ENCODE measurements around the gene WDFY3.

The WDFY3 gene

GRCh38 chr4:84661191-84661939, 305.1 kb downstream of the WDFY3 start:
- no peak for DNase-seq

GRCh38 chr4:84660606-84661005, 305.9 kb downstream of the WDFY3 start:
- no peak for DNase-seq

- no peak for DNase-seq
Observed at GRCh38 chr4:84652478-84652877, 314.0 kb downstream of the WDFY3 start.

- peak; percentile 3 to 69 for DNase-seq
Observed at GRCh38 chr4:84651499-84651898, 315.0 kb downstream of the WDFY3 start.

- no peak for DNase-seq
Observed at GRCh38 chr4:84648863-84649647, 317.4 kb downstream of the WDFY3 start.

- DNase-seq = no peak
Observed at GRCh38 chr4:84648178-84648577, 318.3 kb downstream of the WDFY3 start.

GRCh38 chr4:84647312-84647884, 319.1 kb downstream of the WDFY3 start:
- DNase-seq = no peak

GRCh38 chr4:84644087-84644486, 322.4 kb downstream of the WDFY3 start:
- no peak for DNase-seq

GRCh38 chr4:84639145-84639544, 327.3 kb downstream of the WDFY3 start:
- DNase-seq = no peak

GRCh38 chr4:84638092-84638491, 328.4 kb downstream of the WDFY3 start:
- DNase-seq = no peak

- DNase-seq = no peak
Observed at GRCh38 chr4:84634961-84635360, 331.5 kb downstream of the WDFY3 start.

GRCh38 chr4:84632092-84632491, 334.4 kb downstream of the WDFY3 start:
- no peak for DNase-seq

GRCh38 chr4:84631573-84631972, 334.9 kb downstream of the WDFY3 start:
- DNase-seq = no peak

- no peak for DNase-seq
Observed at GRCh38 chr4:84626673-84627072, 339.8 kb downstream of the WDFY3 start.

GRCh38 chr4:84623661-84624060, 342.8 kb downstream of the WDFY3 start:
- no peak for DNase-seq

- no peak for DNase-seq
Observed at GRCh38 chr4:84622959-84623358, 343.5 kb downstream of the WDFY3 start.

Measured in NCI-H446 (cell line).